Kidney epithelial cell (primary cell): ENCODE data around the gene LARP4B. TPM values are rescaled to one million over a fixed set of nuclear protein-coding genes. Genes with fewer than 3 reads are reported as not detected.

Experiments used
- DNase-seq: peaks from one replicate; pipeline ENCODE4 v3.0.0-alpha.2; 2010; ENCODE audit warnings: low read depth
- H3K27me3 ChIP-seq: 2 replicates; pipeline ENCODE4 v1.6.0; 2011; ENCODE audit warnings: low read length; ENCODE audit not compliant: control insufficient read depth, insufficient read depth
- H3K36me3 ChIP-seq: 2 replicates; pipeline ENCODE4 v1.5.1; 2011; ENCODE audit warnings: low read length; ENCODE audit not compliant: control insufficient read depth, insufficient read depth
- H3K4me3 ChIP-seq: 2 replicates; pipeline ENCODE4 v1.5.1; 2011; ENCODE audit warnings: low read depth, mild to moderate bottlenecking, control low read depth, low read length
- CTCF ChIP-seq: IDR thresholded peaks from 2 replicates; pipeline ENCODE4 v1.5.1; 2011; ENCODE audit warnings: mild to moderate bottlenecking, moderate library complexity, low read length, control low read depth, inconsistent platforms; ENCODE audit not compliant: insufficient read depth, poor library complexity, severe bottlenecking
- total RNA-seq: library from RNA; depleted of rRNA; stranded (reverse); fragments of >200 nt; gene quantifications from 2 replicates; pipeline ENCODE4 v1.2.3, GENCODE V29; 2015

LARP4B gene
- total RNA-seq, 1 donor from 2014 or later, result 64.0 TPM

DNA sequence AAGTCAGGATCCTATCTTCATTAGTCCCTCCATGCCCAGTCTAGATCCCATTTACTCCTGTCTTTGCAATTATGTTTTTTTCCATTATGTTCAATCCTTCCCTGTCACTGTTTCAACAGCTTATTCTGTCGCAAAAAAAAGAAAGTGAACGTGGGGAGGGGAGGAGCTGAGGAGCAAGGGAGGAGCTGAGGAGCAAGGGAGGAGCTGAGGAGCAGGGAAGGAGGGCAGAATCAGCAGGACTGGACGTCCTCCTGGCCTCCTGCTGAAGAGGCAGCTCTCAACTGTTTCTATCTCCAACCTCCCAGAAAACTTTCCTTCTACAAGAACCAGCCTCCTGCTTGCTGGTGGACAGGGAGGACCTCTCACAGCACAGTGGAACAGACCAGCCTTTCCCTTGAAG is 26.0 kb downstream of the LARP4B start:
- no peak for DNase-seq
- no peaks in the 10 kb centered on the region for H3K27me3 ChIP-seq
- no peak overlapping the region for H3K4me3 ChIP-seq
- no peak for TF ChIP-seq CTCF
- peaks cover 2% of the 10 kb centered on the region for H3K36me3 ChIP-seq

DNA sequence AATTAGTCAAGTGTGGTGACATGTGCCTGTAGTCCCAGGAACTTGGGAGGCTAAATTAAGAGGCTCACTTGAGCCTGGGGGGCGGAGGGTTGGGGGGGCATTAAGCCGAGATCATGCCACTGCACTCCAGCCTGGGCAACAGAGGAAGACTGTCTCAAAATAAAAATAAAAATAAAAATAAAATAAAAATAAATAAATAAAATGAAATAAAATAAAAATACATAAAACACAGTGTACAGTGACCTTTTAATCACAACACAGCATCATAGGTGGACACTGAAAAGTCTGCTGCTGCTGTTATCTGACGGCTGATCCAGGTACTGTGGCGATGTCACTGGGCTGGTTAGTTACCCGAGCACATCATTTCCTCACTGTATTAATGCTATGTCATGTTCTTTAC is 27.1 kb downstream of the LARP4B start:
- TF ChIP-seq CTCF, result no peak
- H3K4me3 ChIP-seq, result no peak overlapping the region
- no peak for DNase-seq
- H3K27me3 ChIP-seq, result no peaks in the 10 kb centered on the region
- peaks cover 2% of the 10 kb centered on the region for H3K36me3 ChIP-seq

DNA sequence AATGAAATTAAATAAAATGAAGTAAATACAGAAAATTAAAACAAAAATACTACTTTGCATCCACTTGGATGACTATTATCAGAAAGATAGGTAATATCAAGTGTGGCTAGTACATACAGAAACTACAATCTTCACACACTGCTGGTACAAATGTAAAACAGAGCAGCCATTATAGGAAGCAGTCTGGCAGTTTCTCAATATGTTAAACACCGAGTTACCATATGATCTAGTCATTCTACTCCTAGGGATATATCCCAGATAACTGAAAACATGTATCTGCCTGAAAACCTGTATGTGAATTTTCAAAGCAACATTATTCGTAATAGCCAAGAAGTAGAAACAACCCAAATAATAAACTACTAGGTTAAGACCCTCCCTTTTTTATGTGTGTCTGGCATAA is 33.4 kb downstream of the LARP4B start:
- no peak for TF ChIP-seq CTCF
- Histone ChIP-seq H3K36me3 (peaks cover 2% of the 10 kb centered on the region), H3K27me3 (no peaks in the 10 kb centered on the region), H3K4me3 (no peak overlapping the region)
- no peak for DNase-seq

GRCh38 chr10:896982-897381 is 34.5 kb downstream of the LARP4B start:
- Histone ChIP-seq H3K4me3 (no peak overlapping the region), H3K27me3 (no peaks in the 10 kb centered on the region), H3K36me3 (no peaks in the 10 kb centered on the region)
- no peak for TF ChIP-seq CTCF
- no peak for DNase-seq

GRCh38 chr10:895324-895723 is 36.2 kb downstream of the LARP4B start:
- TF ChIP-seq CTCF, result no peak
- no peak for DNase-seq
- Histone ChIP-seq H3K4me3 (no peak overlapping the region), H3K36me3 (no peaks in the 10 kb centered on the region), H3K27me3 (no peaks in the 10 kb centered on the region)

- peaks cover 3% of the 10 kb centered on the region for H3K36me3 ChIP-seq
Observed at GRCh38 chr10:878895-879294, 52.6 kb downstream of the LARP4B start.

More at GRCh38 chr10:878895-879294, 52.6 kb downstream of the LARP4B start:
- DNase-seq, result no peak
- TF ChIP-seq CTCF, result no peak
- Histone ChIP-seq H3K27me3 (no peaks in the 10 kb centered on the region), H3K4me3 (no peak overlapping the region)
